HEK293 (cell line): ENCODE results near the gene MAP2K6.

Source experiments
- CTCF ChIA-PET: fragments of 350-600 bp; formaldehyde crosslinking; extraction: SDS; loops from one replicate; lab custom pipeline; 2021; ENCODE audit warnings: antibody characterized with exemption; lab: Yijun Ruan, JAX
- POLR2A ChIA-PET: fragments of 300-600 bp; formaldehyde crosslinking; extraction: SDS; loops from one replicate; lab custom pipeline; 2020; ENCODE audit warnings: antibody characterized with exemption, inconsistent platforms; lab: Yijun Ruan, JAX
- H3K27ac ChIP-seq: fragments of 200-500 bp; sonication (Bioruptor generic); 2 replicates; pipeline ENCODE4 v1.5.1; 2014; ENCODE audit warnings: low read depth, low read length, control low read depth, inconsistent platforms; ENCODE audit errors: extremely low read depth
- H3K36me3 ChIP-seq, 2 experiments: fragments of 200-500 bp in 1 of 2; sonication (Bioruptor generic) in 1 of 2; 1 replicate in 1 of 2; 2 replicates in 1 of 2; pipeline ENCODE4 v1.5.1; 2014 to 2017; ENCODE audit warnings: inconsistent platforms in 2 of 2, low read length in 2 of 2; ENCODE audit not compliant: control insufficient read depth in 2 of 2, insufficient read depth in 1 of 2
- H3K4me1 ChIP-seq: fragments of 200-500 bp; sonication (Bioruptor generic); 2 replicates; pipeline ENCODE4 v1.5.1; 2014; ENCODE audit warnings: mild to moderate bottlenecking, low read length, inconsistent platforms; ENCODE audit not compliant: control insufficient read depth, insufficient read depth
- H3K4me3 ChIP-seq: 2 replicates; pipeline ENCODE4 v1.5.1; 2011; ENCODE audit warnings: low read depth, mild to moderate bottlenecking, control low read depth, low read length, moderate library complexity
- H3K9me3 ChIP-seq: fragments of 200-500 bp; sonication (Bioruptor generic); 2 replicates; pipeline ENCODE4 v1.5.1; 2014; ENCODE audit warnings: low read depth, low read length, inconsistent platforms; ENCODE audit not compliant: control insufficient read depth, insufficient read depth
- GLIS1 ChIP-seq: fragments of 450-650 bp; formaldehyde crosslinking; IDR thresholded peaks from 2 replicates; pipeline ENCODE4 v1.5.1; 2016; ENCODE audit warnings: missing biosample characterization, missing genetic modification characterization
- HOXA7 ChIP-seq: sonication (generic); formaldehyde crosslinking; IDR thresholded peaks from 2 replicates; pipeline ENCODE4 v1.8.1; 2022; ENCODE audit warnings: missing genetic modification reagents, borderline replicate concordance
- HOXC10 ChIP-seq: sonication (generic); formaldehyde crosslinking; IDR thresholded peaks from 2 replicates; pipeline ENCODE4 v1.8.1; 2023; ENCODE audit warnings: mild to moderate bottlenecking, missing genetic modification reagents
- KLF7 ChIP-seq: fragments of 450-650 bp; formaldehyde crosslinking; IDR thresholded peaks from 2 replicates; pipeline ENCODE4 v1.5.1; 2016; ENCODE audit warnings: missing biosample characterization, missing genetic modification characterization, borderline replicate concordance
- MYNN ChIP-seq: fragments of 450-650 bp; formaldehyde crosslinking; IDR thresholded peaks from 2 replicates; pipeline ENCODE4 v1.5.1; 2016; ENCODE audit warnings: missing biosample characterization, missing genetic modification characterization, borderline replicate concordance
- OVOL3 ChIP-seq: fragments of 450-650 bp; formaldehyde crosslinking; IDR thresholded peaks from 2 replicates; pipeline ENCODE4 v1.5.1; 2016; ENCODE audit warnings: missing biosample characterization, missing genetic modification characterization
- PRDM2 ChIP-seq: fragments of 450-650 bp; formaldehyde crosslinking; IDR thresholded peaks from 2 replicates; pipeline ENCODE4 v1.5.1; 2016; ENCODE audit warnings: missing biosample characterization, missing genetic modification characterization, borderline replicate concordance
- PRDM4 ChIP-seq: fragments of 450-650 bp; formaldehyde crosslinking; IDR thresholded peaks from 2 replicates; pipeline ENCODE4 v1.5.1; 2017; ENCODE audit warnings: missing biosample characterization, missing genetic modification characterization
- ZBTB1 ChIP-seq: fragments of 450-650 bp; formaldehyde crosslinking; IDR thresholded peaks from 2 replicates; pipeline ENCODE4 v1.5.1; 2016; ENCODE audit warnings: missing biosample characterization, missing genetic modification characterization
- ZBTB20 ChIP-seq: fragments of 450-650 bp; formaldehyde crosslinking; IDR thresholded peaks from 2 replicates; pipeline ENCODE4 v1.5.1; 2016; ENCODE audit warnings: missing biosample characterization, missing genetic modification characterization
- ZBTB48 ChIP-seq: fragments of 450-650 bp; formaldehyde crosslinking; IDR thresholded peaks from 2 replicates; pipeline ENCODE4 v1.5.1; 2016; ENCODE audit warnings: missing biosample characterization, missing genetic modification characterization
- ZBTB8A ChIP-seq: fragments of 450-650 bp; formaldehyde crosslinking; IDR thresholded peaks from 2 replicates; pipeline ENCODE4 v1.5.1; 2016; ENCODE audit warnings: missing biosample characterization, missing genetic modification characterization
- ZNF114 ChIP-seq: fragments of 450-650 bp; formaldehyde crosslinking; IDR thresholded peaks from 2 replicates; pipeline ENCODE4 v1.5.0; 2017; ENCODE audit warnings: missing biosample characterization, missing genetic modification characterization
- ZNF138 ChIP-seq: fragments of 450-650 bp; formaldehyde crosslinking; IDR thresholded peaks from 2 replicates; pipeline ENCODE4 v1.5.1; 2016; ENCODE audit warnings: missing biosample characterization, missing genetic modification characterization, borderline replicate concordance
- ZNF140 ChIP-seq: fragments of 450-650 bp; formaldehyde crosslinking; IDR thresholded peaks from 2 replicates; pipeline ENCODE4 v1.5.1; 2016; ENCODE audit warnings: missing biosample characterization, missing genetic modification characterization
- ZNF221 ChIP-seq: fragments of 450-650 bp; formaldehyde crosslinking; IDR thresholded peaks from 2 replicates; pipeline ENCODE4 v1.5.1; 2017; ENCODE audit warnings: missing biosample characterization, missing genetic modification characterization, borderline replicate concordance
- ZNF223 ChIP-seq: fragments of 450-650 bp; formaldehyde crosslinking; IDR thresholded peaks from 2 replicates; pipeline ENCODE4 v1.5.1; 2016; ENCODE audit warnings: missing biosample characterization, missing genetic modification characterization
- ZNF23 ChIP-seq: fragments of 450-650 bp; formaldehyde crosslinking; IDR thresholded peaks from 2 replicates; pipeline ENCODE4 v1.5.1; 2016; ENCODE audit warnings: missing biosample characterization, missing genetic modification characterization, borderline replicate concordance
- ZNF585B ChIP-seq: fragments of 450-650 bp; formaldehyde crosslinking; IDR thresholded peaks from 2 replicates; pipeline ENCODE4 v1.5.1; 2016; ENCODE audit warnings: missing biosample characterization, missing genetic modification characterization
- ZNF623 ChIP-seq: fragments of 450-650 bp; formaldehyde crosslinking; IDR thresholded peaks from 2 replicates; pipeline ENCODE4 v1.5.1; 2016; ENCODE audit warnings: missing biosample characterization, missing genetic modification characterization
- ZNF626 ChIP-seq: fragments of 450-650 bp; sonication (Bioruptor Pico); formaldehyde crosslinking; IDR thresholded peaks from 2 replicates; pipeline ENCODE4 v1.5.1; 2018; ENCODE audit warnings: missing biosample characterization, missing genetic modification characterization, inconsistent platforms
- ZNF747 ChIP-seq: fragments of 450-650 bp; formaldehyde crosslinking; IDR thresholded peaks from 2 replicates; pipeline ENCODE4 v1.5.1; 2016; ENCODE audit warnings: missing biosample characterization, missing genetic modification characterization
- ZNF791 ChIP-seq: fragments of 450-650 bp; formaldehyde crosslinking; IDR thresholded peaks from 2 replicates; pipeline ENCODE4 v1.5.1; 2016; ENCODE audit warnings: missing biosample characterization, missing genetic modification characterization
- TF ChIP-seq, protein P1 (sequence below): fragments of 450-650 bp; formaldehyde crosslinking; IDR thresholded peaks from 2 replicates; pipeline ENCODE4 v1.5.1; 2016; ENCODE audit warnings: missing biosample characterization, missing genetic modification characterization
- TF ChIP-seq, protein P2 (sequence below): fragments of 450-650 bp; formaldehyde crosslinking; IDR thresholded peaks from 2 replicates; pipeline ENCODE4 v1.5.1; 2016; ENCODE audit warnings: missing biosample characterization, missing genetic modification characterization

Gene MAP2K6

DNA sequence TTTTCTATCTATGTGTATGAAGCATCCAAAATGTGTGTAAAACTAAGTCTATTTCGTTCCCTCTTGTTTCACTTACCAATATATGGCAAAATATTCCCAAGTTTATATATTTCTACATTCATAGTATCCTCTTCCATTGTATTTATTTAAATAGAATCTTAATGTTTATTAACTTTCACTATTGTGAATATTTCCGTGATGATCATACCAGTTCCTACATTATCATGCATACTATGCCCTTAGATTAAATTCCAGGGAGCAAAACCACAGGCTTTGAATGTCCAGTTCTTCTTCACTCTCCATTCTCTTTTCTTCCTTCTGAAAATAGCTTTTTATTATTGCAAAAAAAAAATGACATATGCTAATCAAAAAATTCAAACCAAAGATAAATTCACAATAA is 4.0 kb downstream of the MAP2K6 start:
- Histone ChIP-seq H3K36me3 (no peaks in the 10 kb centered on the region), H3K4me3 (no peak overlapping the region), H3K27ac (no peak overlapping the region), H3K9me3 (no peaks in the 10 kb centered on the region), H3K4me1 (peaks cover 28% of the 10 kb centered on the region)
- TF ChIP-seq ZNF23 (tag by site-specific recombination) (no peak), ZNF585B (tag by site-specific recombination) (no peak), ZNF114 (tag by site-specific recombination) (no peak), ZBTB8A (tag by site-specific recombination) (no peak), OVOL3 (tag by site-specific recombination) (no peak), ZNF140 (tag by site-specific recombination) (no peak), ZNF626 (tag by site-specific recombination) (no peak), MYNN (tag by site-specific recombination) (no peak), HOXC10 (no peak), KLF7 (no peak), ZNF138 (tag by site-specific recombination) (no peak), ZNF623 (tag by site-specific recombination) (no peak), ZNF791 (tag by site-specific recombination) (no peak), PRDM4 (no peak), ZNF747 (tag by site-specific recombination) (no peak), ZBTB1 (tag by site-specific recombination) (no peak), GLIS1 (tag by site-specific recombination) (no peak)
- TF ChIP-seq, protein P1, sequence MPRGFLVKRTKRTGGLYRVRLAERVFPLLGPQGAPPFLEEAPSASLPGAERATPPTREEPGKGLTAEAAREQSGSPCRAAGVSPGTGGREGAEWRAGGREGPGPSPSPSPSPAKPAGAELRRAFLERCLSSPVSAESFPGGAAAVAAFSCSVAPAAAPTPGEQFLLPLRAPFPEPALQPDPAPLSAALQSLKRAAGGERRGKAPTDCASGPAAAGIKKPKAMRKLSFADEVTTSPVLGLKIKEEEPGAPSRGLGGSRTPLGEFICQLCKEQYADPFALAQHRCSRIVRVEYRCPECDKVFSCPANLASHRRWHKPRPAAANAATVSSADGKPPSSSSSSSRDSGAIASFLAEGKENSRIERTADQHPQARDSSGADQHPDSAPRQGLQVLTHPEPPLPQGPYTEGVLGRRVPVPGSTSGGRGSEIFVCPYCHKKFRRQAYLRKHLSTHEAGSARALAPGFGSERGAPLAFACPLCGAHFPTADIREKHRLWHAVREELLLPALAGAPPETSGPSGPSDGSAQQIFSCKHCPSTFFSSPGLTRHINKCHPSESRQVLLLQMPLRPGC (tag by site-specific recombination): no peak
- CTCF ChIA-PET: interaction anchor here (0.6 to 1.7 kb wide), 5 partner anchors 23 to 1181 kb away, joined by 3 to 6 read pairs (median 4); no protein-coding TSS in a partner anchor
- POLR2A ChIA-PET: no interaction called here

GRCh38 chr17:69423450-69423849 is 9.0 kb downstream of the MAP2K6 start:
- ChIA-PET CTCF (no interaction called here), POLR2A (interaction anchor here (0.6 kb wide), 1 partner anchor 13 kb away, joined by 7 read pairs; no protein-coding TSS in a partner anchor)
- Histone ChIP-seq H3K4me3 (no peak overlapping the region), H3K4me1 (peaks cover 2% of the 10 kb centered on the region; the same call in 1 of the 2 replicates), H3K9me3 (no peaks in the 10 kb centered on the region), H3K36me3 (no peaks in the 10 kb centered on the region), H3K27ac (no peak overlapping the region)
- TF ChIP-seq ZNF221 (tag by site-specific recombination) (no peak), ZBTB48 (tag by site-specific recombination) (no peak), PRDM2 (tag by site-specific recombination) (no peak), ZBTB20 (no peak), ZNF223 (tag by site-specific recombination) (no peak), HOXA7 (no peak)
- TF ChIP-seq, protein P2, sequence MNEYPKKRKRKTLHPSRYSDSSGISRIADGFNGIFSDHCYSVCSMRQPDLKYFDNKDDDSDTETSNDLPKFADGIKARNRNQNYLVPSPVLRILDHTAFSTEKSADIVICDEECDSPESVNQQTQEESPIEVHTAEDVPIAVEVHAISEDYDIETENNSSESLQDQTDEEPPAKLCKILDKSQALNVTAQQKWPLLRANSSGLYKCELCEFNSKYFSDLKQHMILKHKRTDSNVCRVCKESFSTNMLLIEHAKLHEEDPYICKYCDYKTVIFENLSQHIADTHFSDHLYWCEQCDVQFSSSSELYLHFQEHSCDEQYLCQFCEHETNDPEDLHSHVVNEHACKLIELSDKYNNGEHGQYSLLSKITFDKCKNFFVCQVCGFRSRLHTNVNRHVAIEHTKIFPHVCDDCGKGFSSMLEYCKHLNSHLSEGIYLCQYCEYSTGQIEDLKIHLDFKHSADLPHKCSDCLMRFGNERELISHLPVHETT: no peak
